Activated naive CD8-positive, alpha-beta T cell treated with anti-CD3 and anti-CD28 coated beads, Interleukin-2, amount 50 U/mL, for 16 hours (primary cell): ENCODE results near the gene SLC45A3.
A peak's percentile ranks its signal among the peaks of the same experiment; 100 is the strongest.
"Not testable (repeated sequence)": the region's sequence is repeated elsewhere in the genome, so short reads cannot be mapped to it uniquely, and the experiment has no call there.

Source experiments
- DNase-seq: peaks from one replicate; pipeline ENCODE4 v3.0.0-alpha.2; 2020; ENCODE audit warnings: low read depth, low spot score

The SLC45A3 gene

DNA sequence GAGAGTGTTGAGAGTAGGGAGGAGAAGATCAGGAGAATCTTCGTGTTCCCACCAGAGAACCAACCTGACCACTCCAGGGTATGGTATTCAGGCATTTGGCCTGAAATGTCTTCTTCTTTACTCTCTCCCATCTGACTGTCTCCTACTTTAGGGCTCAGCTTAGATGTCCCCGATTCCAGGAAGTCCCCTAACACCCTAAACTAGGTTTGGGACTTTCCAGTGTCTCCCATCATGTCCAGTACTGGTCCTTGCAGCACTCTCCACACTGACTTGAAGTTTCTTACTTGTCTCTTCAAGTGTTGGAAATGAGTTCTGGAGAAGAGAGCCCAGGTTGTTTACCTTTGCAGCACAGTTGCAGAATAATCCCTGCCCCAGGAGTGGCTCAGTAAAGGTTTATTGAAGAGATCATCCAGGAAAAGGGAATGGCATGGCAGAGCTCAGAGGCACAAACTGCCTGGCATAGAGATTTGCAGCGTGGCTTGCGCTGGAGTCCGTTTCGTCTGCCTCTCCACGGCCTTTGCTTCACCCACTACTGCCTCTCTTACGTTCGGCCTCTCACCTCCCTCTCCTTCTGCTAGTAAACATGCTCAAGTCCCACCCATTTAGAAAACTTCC, 42.3 kb downstream of the SLC45A3 start:
- no peak for DNase-seq

DNA sequence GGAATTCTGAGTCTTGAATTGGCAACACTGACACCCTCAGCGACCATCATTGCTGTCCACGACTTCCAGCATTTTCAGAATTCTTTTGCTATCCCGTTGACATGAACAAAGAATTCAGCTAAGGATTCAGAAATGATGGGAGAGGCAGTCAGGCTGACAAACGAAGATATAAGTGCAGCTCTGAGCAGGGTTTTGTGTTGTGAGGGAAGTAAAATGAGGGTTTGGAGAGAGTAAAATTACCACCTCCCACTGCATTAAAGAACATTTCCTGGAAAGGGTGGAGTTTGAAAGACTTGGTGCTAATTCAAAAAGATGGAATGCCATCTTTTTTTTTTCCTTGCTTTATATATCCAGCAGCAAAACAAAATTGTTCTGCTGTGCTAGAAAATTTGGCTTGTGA, 43.6 kb downstream of the SLC45A3 start:
- DNase-seq, result no peak

DNA sequence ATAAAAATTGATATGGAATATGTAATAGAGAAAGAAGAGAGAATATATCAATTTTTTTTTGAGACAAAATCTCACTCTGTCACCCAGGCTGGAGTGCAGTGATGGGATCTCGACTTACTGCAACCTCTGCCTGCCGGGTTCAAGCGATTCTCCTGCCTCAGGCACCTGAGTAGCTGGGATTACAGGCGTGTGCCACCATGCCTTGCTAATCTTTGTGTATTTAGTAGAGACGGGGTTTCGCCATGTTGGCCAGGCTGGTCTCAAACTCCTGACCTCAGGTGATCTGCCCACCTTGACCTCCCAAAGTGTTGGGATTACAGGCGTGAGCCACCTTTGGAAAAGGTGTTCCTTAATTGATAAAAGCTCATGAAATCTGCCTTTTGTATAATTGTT, 44.2 kb downstream of the SLC45A3 start:
- not testable (repeated sequence) for DNase-seq

DNA sequence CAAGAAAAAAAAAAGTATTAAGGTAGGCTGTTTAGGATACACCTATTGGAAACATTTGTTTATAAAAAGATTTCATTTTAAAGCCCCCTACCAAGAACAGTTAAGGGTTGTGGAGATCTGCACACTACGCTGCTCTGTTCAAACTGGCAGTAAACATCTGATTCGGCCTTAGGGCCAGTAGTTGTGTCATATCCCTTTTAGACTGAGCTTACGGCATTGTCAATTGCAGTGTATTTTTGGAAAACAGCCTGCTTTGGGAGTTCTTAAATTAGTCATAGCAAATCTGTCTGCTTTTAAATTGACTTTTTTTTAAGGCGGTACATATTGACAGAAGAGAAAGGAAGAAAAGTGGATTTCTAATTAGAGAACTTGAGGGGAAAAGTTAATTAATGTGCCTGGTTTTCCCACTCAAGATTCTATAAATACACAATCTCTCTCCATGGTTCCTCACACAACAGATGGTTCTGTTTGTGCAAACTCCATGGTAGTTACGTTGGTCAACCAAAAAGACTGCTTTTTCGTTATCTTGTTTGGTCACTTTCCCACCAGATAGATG, 46.8 kb downstream of the SLC45A3 start:
- DNase-seq, result no peak

DNA sequence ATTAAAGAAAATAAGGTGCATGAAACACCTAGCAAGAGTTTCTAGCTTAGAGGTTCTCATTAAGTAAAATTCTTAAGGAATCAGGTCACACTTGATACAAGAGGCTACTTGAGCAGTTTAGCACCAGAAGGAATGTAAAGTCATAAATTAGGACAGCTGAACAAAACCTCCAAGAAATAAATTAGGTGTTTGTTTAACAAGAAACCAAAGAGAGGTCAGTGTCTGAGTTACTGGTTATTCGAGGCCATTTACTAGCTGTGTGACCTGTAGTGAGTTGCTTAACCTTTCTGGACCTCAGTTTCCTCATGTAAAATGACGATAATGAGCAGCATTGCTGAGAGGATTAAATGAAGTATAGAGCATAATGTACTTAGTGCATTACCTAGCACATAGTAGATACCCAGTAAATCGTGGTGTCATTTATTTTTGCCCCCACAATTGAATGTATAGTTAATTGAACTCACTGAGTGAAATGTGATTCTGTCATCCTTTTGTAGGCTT, 47.6 kb downstream of the SLC45A3 start:
- no peak for DNase-seq

DNA sequence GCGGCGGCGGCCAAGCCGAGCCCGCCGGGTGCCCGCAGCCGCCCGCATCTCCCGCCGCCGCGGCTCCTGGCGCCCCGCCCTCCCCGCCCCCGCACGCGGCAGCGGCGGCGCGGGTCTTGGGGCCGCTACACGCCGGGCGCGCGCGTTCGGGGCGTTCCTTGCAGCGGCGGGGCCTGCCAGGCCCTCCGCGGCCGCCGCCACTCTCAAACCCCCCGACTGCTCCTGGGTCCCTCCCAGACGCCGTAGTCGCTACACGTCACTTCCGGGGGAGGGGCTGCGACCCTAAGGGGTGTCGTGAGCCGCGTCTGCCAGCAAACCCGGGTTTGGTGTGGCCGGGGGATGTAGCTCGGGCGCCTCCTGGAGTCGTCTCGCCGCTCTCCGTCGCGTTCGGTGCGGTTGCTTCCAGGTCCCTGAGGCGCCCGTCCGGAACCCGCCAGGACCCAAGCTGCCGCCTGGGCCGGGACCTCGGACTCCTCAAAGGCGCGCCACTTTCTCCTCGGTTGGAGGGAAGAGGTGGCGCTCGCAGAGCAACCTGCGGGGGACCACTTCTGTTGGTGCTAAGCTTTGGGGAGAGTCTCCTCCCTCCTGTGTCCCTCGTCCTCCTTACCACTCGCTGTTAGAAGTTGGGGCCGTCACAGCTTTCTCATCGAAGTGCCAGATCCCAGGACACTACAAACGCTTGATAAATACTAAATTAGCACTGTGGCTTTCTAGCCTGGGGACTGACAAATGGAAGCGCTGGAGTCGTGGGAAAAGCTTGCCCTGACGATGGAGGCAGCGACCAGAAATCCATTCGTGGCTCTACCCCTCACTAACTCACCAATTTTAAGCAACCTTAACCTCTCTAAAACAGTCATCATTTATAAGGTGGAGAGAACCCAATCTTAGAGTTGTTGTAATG, 48.3 kb downstream of the SLC45A3 start, which contains the start of gene ELK4:
Gene ELK4, minus strand, starts transcription at position 244 of the 901 bp plus-strand sequence. CDS start 8,129 bp downstream, outside the sequence.
- peak; percentile 100 for DNase-seq

DNA sequence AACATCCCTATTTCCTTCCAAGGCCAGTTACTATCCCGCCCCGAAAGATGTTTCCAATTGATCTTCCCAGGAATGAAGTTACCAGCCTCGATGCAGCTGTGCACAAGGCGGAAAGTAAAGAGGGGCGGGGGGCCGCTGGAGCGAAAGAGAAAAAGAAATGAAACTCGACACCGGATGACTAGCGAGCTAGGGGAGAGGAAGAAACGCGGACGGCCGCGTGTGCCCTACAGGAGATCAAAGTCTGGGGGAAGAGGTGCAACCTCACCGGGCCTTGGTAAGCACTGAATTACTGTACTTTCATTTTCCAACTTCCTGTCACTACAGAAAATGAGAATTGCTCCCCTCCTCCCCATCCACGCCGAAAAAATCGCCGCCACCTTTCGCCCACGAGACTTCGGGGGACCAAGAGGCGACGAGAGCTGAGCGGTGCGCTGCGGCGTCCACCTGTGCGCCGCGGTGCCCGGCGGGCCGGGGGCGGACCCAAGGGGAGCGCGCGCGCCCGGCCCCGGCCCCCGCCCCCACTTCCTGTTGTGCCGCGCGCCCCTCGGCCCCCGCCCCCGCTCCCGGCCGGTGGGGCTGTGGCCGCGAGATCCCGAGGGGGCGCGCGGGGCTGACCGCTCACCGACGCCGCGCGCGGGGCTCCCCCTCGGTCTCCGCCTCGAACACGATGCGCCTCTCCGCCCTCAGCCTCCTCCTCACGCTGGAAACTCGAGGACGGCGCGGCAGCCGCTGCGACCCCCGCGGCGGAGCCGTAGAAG, 49.1 kb downstream of the SLC45A3 start:
- DNase-seq, result peak; percentile 70

DNA sequence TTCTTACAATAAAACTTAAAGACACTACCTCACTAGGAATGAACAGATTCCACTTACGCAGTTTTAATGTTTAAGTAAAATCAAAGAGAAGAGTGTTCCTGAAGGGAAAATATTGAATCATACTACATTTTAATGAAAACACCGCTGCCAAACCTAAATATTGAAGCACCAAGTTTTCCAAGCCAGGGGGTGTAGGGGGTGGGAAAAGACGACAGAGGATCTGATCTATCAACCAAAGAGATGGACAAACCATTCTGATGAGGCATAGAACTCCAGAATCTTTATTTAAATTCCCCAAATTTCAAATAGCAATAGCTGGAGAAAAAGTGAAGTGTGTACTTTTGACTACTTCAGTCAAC, 49.7 kb downstream of the SLC45A3 start:
- no peak for DNase-seq

DNA sequence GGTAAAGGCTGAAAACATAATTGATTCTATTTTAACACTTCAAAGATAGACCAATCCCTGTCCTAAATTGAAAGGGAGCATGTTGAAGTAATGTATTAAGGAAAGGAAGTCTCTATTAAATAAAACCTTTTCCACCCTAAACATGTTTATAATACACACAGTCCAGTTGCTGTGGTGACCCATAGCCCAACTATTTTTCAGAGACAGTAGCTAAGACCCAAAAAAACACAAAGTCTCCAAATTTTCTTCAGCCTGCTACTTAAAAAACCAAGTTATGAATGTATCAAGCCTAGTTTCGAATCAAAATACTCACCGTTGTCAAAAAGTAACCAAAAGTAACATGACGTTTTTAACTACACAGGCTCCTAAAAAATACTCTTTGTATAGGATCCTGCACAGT, 50.1 kb downstream of the SLC45A3 start:
- DNase-seq, result no peak

DNA sequence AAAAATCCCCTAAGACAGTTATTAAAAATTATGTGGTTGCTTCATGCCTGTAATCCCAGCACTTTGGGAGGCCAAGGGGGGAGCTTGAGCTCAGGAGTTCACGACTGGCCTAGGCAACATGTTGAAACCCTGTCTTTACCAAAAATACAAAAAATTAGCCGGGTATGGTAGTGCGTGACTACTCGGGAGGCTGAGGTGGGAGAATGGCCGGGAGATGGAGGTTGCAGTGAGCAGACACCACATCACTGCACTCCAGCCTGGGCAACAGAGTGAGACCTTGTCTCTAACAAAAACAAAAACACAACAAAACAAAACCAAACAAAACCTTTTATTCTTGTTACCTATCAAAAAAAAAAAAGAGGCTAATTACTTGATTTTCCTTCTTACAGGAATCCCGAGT, 50.6 kb downstream of the SLC45A3 start:
- DNase-seq, result no peak

DNA sequence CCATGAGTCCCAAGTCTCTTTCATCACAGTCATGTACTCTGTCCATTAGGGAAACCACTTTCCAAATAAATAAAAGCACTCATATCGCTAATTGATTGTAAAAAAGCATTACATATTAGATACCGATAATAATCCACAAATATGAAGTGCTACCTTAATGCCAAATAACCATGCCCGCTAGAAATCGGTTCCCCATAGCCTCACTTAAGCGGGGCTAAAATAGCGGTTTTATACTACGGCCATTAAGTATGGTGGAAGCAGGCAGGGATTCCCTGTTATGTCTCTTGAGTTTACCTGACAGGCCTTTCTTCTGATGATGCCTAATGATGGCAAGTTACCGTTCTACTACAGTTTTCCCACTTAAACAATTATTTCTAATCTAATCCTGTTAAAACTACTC, 52.4 kb downstream of the SLC45A3 start:
- DNase-seq, result no peak

DNA sequence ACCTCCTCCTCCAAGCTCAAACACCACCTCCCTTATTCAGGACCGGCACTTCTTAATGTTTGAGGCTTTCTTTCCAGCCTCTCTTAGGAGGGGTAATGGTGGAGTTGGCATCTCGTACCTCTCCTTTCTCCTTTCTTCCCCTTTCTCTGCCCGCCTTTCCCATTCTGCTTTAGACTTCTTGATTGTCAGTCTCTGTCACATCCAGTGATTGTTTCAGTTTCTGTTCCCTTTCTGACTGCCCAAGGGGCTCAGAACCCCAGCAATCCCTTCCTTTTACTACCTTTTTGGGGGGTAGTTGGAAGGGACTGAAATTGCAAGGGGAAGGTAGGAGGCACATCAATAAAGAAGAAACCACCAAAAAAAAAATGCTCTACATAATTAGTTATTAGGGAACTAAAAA, 54.1 kb downstream of the SLC45A3 start:
- no peak for DNase-seq

DNA sequence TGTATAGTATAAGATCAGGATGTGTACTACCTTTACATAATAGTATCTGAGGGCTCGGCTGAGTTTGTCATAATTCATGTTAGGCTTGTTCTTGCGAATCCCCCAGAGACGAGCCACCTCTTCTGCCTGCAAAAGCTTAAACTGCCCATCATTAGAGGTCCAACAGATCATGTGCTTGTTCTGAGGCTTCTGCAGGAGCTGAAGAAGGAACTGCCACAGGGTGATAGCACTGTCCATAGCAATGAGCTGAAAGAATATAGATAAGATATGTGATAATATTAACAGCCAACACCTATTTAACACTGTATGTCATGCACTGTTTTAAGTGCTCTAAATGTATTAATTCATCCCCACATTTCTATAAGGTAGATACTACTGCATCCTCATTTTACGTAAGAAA, 56.7 kb downstream of the SLC45A3 start:
- DNase-seq, result no peak

DNA sequence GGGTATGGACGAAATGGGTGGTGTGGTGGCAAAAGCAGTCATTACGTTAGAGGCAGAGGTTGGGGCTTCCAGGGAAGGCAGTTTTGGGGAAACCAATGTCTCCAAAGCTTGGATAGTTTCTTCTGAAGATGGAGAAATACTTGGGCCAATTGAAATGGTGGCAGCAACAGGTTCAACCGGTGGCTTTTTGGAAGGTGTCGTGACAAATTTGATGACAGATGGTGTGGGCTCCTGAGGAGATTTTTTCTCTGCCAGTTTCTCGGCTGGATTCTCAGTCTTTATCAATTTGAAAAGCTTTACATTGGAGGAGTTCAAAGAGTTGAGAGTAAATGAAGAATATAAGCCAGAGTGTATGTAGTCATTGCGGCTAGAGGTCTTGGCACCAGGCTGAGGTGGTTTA, 60.0 kb downstream of the SLC45A3 start:
- DNase-seq, result no peak

DNA sequence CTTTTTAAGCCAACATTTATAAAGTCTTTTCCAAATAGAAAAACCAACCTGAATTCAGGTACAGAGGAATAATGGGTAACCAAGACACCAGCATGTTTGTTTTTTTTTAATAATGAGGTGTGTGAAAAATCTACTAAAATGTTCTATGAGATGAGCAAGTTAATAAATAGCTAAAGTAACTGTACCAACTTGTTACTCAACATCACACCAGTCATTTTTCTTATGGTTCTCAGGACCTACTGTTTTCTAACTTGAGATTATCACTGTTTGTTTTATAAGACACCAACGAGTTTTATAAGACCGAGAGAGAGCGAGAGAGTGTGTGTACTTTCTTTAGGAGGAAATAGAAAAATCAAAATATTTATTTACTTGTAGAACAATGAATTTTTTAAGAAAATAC, 60.9 kb downstream of the SLC45A3 start:
- no peak for DNase-seq

DNA sequence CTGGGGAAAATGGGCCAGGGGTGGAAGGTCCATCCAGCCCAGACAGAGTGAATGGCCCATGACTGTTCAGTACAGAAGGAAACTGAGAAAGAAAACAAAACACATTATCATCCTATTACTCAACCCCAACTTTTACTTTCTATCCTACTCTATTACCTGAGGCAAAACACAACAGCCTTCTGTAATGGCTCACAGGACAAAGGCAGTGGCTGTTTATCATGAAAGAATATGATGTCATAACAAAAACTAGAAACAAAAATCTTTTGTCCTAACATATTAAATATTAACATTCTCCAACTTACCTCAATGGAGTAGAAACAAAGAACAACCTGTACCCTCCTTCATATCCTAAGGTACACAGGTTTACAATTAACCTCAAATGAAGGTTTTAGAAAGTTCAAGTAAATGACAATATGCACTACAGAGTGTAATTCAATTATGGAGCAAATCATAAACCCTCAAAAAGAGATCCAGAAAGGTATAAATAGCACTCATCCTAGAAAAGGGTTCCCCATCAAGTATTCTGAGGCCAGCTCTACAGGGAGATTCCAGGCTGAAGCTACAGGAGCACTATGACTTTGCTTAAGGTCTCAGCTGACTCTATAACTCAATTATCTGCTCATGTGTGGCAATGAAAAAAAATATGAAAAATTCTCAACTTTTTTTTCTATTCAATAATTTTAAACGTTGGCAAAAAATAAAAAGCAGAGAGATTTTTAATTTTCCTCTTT, 63.6 kb downstream of the SLC45A3 start:
- DNase-seq, result no peak

DNA sequence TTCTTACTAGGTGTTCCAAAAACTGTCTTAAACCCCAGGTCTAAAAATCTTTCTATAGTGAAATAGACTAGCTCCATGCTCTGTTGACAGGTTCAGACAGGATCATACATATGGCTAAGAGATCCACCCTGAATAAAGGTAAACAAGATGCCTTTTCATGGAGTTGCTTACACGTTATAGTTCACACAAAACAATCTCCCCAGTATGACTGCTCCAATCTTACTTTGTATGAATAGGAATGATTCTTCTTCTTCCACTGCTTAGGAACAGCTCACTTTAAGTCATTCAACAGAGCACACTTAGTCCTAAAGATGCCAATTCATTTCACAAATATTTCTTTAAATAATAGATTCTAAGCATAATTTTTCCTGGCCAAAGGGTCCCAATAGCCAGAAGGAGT, 64.5 kb downstream of the SLC45A3 start:
- no peak for DNase-seq

DNA sequence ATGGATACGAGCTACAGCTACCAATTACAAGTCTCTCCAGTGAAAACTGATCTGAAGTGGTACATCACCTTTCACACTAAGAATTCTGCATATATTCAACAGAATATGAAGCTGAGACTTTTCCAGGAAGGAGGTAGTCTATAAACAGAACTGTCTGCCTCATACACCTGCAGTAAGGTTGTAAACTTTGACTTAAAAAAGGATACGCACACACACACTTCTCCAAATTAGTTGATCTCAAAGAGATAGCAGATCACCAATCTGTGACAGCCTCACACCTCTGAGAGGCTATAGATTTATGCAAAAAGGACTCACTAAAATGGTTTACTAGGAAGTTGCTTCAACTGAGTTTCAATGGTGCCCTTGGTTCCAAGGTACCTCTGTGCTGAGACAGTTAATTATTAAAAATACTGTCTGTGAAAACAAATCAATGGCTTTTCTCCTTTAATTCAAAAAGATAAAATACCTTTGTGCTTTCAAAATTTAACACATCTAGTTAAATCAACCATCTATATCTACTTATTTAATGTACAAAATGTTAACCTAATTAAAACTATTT, 66.4 kb downstream of the SLC45A3 start:
- DNase-seq, result no peak

DNA sequence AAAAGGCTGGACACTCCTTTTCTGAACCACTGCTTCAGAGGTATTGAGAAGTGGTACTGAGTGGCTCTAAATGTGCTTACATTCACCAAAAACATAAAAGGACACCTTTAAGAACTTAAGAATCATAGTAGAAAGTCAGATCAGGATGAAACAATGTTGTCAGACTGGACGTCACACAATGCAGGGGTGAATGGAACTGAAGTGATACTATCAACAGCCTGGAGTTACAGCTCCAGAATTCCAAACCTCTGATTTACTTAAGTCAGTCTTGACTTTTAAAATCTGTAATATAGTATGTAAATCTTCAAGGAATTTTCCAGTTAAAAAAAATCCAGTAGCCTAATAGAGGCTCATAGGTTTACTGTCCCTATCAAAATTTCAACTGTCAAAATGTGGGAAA, 67.8 kb downstream of the SLC45A3 start:
- no peak for DNase-seq

DNA sequence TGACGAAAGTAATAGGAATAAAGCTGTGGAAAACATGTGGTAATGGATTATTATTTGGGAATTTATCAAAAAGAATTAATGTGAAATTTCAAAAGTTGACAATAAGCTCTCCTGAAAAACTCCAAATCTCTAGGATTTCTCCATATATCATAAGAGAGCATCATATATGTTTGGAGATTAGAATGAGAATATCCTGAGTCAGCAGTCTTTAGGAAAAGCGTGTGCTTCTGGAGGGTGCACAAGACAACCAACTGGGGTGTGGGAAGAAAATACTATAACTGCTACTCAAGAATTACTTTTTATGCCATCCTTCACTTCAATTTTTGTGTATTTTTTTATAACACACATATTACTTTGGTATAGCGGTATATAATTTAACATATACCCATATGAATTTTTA, 68.2 kb downstream of the SLC45A3 start:
- no peak for DNase-seq

DNA sequence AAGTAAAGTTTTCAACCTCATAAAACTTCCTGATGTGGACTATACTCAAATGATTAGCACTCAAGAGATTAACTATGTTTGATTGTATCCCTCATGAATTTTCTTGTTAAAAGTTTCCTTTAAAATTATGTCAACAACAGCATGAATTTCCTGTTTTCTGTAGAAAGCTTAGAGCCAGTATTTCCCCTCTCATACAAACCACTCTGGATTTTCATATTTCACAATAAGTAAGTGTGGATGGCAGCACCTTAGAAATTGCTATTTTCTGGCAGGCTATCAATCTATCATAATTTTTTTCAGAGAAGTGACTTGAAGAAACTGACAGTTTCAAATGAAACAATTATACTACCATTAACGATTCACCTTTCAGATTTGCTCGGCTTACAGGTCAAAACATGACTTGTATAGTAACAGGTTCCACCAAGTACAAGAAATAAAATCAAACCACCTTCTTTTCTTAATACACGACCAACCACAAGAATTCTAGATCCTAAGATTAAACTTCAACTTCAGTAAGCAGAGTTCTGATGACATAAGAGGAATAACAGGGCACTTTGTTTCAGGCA, 69.3 kb downstream of the SLC45A3 start:
- no peak for DNase-seq
